HG02588 (cell line): ENCODE results near the gene TIMM17B.
A peak's percentile ranks its signal among the peaks of the same experiment; 100 is the strongest.

ENCODE experiments used
- ATAC-seq: cut with Tn5 transposase; IDR thresholded peaks from one replicate; pipeline ENCODE4 v1.9.1; 2021; ENCODE audit warnings: mild to moderate bottlenecking, moderate library complexity; ENCODE audit not compliant: unreplicated experiment

Gene TIMM17B

DNA sequence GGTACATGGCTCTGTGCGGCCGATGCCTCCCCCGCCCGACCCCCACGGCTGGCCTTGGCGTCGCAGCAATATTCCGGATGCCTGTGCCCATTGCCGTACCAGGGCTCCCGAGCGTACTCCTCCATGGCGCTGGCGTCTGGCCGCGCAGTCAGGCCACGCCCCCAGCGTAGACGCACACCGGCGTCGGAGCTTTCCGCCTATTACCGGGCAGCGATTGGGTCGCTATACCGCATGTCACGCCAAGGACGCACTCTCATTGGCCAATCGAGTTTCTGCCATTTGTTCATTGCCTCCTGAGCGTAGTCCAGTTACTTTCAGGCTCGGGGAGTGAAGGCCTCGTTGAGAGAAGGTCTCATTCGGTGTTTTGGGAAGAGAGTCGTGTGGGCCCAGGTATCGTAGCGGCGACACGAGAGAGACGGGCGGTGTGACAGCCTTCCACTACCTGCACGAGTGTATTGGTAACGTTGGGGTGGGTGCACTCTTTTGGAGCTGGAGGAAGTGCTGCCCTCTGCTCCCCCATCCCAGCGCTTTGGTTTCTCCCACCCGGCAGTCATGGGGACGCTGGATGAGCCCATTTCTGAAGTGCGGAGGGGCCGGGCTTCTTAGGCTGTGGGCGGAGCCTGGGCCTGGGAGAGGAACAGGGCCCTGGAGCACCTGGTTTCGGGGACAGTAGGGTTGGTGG, at the start of gene TIMM17B, which contains the start of gene PQBP1:
Gene TIMM17B (minus strand): TSS at position 144 of the 682 bp plus-strand sequence. CDS start 19 bp downstream, at position 125.
Gene PQBP1 (plus strand): TSS at position 306 of the 682 bp plus-strand sequence. CDS start 580 bp downstream, outside the sequence.
- ATAC-seq: peak; percentile 93

DNA sequence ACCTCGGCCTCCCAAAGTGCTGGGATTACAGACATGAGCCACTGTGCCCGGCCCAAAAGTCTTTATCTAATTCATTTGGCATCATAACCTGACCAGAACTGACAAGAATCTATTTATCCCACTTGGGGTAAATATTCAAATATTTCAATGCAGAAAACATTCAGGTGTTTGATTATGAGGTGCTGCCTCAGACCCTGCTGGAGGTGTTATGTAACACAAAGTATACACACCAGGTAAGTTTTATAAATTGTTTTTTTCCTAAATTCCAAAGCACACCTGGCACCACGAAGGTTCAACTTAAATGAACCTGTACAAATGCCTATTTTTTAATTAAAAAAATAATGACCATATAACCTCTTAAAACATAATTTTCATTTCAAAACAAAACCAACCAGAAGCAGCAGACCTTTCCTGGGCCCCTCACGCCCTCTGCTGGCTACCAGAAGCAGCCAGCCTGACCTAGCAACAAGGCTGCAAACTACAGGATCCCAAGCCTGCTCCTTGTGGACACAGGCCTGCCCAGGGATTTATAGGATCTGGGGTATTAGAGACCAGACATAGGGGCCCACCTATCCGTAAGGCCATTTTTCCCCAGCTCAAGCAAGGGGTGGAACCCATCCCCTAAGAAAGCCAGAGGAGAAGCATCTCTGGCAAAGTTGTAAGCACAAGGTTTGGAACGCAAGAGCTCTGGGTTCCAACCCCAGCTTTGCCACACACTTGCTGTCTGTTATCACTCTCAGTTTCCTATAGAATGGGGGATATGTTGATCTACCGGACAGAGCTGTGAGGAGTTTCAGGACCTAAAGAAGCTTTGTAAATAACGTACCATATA, 48.2 kb upstream of the TIMM17B start:
- no peak for ATAC-seq

DNA sequence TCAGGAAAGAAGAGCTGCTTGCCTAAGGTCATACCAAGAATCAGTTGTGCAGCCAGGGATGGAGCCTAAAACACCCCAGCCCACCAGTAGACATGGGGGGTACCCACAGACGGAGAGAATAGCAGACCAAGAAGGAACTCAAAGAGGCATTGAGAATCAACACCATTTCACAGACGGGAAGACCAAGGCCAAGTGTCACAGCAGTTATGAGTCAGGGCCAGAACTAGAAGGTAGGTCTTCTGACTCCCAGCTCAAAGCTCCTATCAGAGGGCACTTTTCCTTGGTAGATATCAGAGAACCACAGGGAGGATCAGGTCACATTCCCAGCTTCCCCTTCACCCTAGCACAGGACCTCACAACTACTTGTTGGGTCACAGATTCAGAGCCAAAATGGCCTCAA, 45.3 kb upstream of the TIMM17B start:
- ATAC-seq: no peak

DNA sequence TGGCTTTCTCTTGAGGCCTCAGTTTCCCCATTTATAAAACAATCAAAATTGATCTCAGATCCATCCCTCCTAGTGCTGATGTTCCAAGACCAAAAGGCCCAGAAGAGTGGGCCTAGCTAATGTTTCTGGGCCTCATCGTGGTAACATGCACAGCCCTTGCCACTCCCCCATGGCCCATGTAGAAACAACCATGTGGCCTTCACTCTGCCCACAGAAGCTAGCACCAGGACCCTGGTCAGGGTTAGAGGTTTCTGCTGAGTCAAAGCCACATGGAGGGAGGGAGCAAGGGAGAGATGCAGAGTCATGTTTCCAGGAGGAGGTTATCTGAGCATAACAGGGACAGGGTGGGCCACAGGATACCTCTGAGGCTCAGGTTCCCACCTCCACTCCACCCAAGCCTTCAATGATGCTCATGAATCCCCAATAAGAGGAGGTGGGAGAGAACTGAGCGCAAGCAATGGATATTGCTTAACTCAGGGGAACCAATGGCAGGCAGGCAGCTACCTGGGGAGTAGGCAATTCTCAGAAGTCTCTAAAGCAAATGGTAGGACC, 42.9 kb upstream of the TIMM17B start:
- no peak for ATAC-seq

DNA sequence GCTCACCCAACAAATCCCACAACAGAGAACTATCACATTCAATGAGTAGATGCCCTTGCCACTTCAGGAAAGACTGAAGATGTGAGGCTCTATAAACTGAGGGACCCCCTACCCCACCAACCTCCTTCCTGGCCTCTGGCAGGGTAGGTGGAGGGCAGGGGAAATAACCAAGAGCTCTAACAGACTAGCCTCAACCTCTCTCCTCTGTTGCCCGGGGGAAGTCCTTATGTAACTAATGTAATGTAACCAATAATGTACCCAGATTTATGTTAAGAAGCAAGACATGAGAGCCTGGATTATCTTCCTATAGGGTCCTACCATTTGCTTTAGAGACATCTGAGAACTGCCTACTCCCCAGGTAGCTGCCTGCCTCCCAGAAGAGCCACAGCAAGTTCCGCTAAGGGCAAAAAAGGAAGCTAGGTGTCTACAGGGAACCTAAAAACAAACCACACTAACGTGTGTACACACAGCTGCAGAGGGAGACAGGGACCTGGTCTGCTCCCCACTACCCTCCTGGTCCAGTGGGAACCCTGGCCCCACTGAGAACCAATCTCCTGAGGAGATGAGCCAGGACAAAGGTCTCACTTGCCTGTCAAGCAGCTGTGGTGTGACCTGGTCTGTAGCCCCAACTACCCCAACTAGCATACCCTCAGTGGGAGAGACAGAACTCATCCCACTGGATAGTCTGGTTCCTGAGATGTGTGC, 42.1 kb upstream of the TIMM17B start:
- no peak for ATAC-seq

DNA sequence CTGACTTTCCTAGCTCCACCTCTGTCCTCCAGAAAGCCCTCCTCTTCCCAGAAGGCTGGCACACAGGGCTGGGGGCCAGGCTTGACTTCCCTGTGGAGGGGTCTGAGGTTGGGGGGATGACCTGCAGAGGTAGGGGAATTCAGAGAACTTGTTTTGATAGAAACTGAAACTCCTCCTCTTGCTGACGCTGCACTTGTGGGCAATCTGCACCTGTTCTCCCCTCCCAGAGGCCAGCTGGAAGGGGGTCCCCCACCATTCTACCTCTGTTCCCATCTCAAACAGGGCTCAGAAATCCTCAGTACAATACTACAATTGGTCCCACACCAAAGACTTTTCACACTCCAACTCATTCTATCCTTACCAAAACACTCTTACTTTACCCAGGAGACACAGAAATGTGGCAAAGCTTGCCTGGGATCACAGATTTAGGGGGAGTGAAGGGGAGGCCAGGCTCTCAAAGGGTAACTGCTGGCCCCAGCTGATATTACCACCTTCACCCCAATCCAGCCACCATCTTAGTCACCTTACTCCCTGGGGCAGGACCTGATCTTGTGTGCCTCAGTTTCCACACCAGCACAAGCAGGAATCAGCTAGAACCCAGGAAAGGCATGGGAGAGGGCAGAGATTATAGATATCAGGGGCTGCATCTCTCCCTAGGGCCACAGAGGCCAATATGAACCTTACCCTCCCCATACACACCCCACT, 41.3 kb upstream of the TIMM17B start:
- peak; percentile 44 for ATAC-seq

DNA sequence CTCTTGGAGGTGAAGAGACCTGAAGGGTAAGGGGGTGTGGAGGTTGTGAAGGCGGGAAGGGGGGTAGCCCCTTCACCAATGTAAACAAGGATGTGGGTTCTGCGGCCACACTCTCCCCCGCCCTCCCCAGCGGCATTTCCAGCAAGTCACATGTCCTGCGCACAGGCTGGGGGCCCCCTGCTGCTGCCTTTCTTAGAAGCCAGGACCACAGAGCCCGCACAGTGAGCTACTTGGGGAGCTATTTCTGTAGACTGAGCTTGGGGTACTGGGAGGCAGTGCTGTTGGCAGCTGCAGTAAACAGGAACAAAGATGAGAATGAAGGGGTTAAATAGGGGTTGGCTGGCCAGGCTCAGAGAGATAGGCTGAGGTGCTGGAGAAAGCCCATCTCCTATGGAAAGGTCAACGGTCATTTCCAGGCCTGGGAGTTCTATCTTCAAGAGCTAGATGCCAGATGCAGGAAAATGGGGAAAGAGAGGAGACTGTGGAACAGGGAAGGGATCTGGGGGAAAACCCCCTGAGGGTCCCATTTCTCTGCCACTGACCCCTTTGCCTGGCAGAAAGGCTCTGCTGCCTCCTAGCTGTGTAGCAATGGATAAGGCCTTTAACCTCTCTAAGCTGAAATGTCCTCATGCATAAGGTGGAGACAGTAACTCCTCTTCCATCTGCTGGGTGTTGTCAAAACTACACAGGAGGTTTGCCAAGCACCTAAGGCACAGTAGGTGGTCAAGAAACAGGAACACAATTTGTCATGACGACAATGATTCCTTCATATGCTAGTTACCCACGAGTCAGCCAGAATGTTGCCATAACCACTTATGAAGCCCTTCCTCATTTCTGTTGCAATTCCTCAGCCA, 39.7 kb upstream of the TIMM17B start:
- ATAC-seq: peak; percentile 63

DNA sequence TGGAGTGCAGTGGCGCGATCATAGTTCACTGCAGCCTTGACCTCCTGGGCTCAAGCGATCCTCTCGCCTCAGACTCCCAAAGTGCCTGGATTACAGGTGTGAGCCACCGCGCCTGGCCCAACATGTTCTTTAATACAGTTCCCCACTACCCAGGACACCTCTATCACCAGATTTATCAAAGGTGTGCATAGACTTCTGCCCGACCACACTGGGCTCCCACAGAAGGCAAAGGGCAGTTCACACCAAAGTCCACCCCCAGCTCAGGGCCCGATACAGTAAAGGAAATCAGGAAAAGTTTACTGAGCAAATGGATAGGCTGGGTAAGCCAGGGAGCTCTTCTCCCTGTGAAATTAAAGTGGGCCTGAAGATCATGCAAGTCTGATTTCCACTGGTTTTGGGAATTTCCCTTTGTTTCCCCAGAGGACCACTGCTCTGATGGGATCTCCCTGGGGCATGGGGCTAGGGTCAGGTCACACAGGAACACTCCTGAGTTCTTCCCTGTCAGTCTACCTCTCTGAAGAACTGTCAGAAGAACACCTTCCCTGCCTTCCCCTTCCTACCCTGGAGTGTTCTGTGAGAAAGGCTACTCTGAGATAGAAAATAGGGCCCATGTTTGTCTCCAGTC, 39.0 kb upstream of the TIMM17B start:
- no peak for ATAC-seq

DNA sequence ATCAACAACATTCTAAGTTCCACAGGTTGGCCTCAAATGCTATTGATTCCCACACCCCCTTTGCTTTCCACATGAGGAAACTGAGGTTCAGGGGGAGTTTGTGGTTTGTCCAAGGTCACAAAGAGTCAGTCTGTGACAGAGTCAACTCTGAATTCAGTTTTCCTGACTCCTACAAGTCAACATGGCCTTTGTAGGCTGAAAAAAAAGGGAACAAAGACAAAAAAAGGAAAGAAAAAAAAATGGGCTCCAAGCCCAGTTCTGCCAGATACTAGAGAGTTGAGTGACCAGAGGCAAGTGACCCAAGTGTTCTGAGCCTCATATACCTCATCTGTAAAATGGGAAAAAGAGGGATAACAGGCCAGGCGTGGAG, 37.7 kb upstream of the TIMM17B start:
- ATAC-seq: no peak

DNA sequence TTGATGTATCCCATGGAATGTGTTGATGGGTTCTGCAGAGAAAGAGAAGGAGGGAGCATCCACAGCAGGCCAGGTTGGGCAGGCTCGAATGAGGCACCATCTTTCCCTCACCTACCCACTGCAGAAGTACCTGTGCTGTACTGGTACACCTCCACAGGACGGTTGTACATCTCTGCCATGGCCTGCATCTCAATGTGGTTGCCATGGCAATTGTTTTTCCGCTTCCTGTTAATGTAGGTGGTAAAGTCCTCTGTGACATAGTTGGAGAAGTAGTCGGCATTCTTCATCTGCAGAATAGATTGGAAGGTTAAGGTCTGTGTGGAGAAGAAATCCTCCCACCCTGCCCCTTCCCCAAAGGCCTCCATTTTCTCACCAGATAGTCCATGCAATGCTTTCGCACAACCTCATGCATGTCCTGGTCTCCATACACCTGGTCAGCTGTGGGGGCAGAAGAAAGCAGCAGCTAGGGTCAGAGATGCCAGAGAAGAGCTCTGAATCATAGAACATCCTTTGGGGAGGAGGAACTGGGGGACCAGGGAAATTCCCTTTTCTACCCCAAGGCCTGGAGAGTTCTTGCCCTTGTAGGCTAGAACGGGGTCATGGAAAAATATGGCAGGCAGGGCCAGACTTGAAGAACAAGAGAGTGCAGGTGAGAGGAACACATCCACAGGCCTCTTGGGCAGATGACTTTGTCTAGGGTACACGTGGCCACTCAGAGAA, 37.2 kb upstream of the TIMM17B start:
- no peak for ATAC-seq

DNA sequence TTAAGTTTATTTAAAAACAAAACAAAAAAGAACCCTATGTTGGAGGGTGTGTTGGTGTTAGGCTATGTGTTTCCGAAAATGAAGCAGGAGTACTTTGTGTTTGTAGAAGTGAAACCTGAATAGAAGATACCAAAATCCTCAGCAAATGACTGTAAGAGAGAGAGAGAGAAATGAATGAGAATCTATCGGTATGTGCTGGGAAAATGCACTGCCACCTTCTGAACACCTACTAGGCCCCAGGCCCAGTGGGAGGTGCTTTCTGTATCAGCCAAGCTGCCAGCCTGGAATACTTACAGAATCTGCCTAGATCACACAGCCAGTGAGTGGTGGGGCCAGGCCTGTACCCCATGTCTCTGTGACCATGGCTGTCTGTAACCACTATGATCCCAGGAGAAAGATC, 36.2 kb upstream of the TIMM17B start:
- ATAC-seq: no peak

DNA sequence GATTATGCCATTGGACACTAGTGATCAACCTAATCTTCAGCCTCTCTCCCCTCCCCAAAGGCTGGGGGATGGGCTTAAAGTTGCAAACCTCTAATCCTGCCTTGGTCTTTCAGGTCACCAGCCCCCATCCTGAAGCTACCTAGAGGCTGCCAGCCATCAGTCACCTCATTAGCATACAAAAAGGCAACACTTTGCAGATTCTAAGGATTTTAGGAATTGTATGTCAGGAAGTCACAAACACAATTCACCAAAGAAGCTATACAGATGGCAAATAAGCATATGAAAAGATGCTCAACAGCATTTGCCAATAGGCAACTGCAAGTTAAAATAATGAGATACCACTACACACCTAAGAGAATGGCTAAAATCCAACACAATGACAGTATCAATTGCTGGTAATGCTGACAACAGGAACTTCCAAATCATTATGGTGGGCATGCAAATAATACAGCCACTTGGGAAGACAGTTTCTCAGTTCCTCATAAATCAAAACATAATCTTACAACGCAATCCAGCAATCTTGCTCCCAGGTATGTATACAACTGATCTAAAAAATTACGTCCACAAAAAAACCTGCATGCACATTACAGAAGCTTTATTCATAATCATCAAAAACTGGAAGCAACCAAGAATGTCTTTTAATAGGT, 30.3 kb upstream of the TIMM17B start:
- ATAC-seq: no peak

DNA sequence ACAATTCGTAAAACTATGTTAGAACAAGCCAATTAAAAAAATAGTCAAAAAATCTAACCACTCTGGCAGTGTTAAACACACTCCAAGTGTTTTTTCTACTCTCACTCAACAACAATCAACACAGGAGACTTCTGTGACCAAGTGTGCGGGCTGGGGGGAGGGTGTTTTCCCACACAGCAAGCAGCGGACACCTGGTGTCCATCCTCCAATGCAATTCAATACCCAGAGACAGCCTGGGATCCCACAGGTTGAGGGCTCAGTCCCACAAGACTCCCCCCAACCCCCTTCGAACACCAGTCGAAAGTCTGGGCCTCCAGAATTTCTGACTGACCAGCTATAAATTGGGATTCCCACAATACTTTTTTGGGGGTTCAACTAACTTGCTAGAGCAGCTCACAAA, 29.6 kb upstream of the TIMM17B start:
- no peak for ATAC-seq

DNA sequence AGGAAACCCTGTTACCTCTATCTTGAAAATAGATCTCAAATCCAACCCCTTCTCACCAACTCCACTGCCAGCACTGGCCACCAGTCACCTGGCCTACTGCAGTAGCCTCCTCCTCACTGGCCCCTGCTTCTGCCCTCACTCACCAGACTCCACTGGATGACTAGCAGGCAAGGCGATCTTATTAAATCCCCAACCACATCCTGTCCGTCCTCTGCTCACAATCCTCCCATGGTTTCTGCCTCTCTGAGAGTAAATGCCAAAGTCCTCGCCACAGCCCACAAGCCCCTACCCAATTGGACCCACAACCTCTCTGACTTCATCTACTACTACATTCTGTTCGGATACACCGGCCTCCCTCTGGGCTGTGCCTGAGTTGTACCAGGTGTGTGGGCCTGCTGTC, 26.7 kb upstream of the TIMM17B start:
- ATAC-seq: no peak

DNA sequence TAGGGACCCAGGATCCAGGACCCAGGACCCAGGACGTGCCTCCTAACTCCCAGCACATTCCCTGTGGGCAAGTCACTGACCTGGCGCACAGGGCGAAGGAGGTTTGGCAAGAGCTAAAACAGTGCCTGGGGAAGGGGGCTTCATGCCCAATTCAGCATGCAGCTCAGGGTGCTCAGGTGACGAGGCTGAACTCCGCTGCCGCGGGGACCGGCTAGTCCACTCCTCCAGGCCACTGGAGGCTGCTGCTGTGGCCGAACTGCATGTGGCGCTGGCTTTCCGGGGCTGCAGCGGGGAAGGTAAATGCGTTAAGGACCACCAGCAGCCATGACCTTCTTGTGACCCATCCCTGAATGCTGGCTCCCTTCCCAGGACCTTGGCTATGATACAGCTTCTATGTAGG, 26.2 kb upstream of the TIMM17B start:
- no peak for ATAC-seq

DNA sequence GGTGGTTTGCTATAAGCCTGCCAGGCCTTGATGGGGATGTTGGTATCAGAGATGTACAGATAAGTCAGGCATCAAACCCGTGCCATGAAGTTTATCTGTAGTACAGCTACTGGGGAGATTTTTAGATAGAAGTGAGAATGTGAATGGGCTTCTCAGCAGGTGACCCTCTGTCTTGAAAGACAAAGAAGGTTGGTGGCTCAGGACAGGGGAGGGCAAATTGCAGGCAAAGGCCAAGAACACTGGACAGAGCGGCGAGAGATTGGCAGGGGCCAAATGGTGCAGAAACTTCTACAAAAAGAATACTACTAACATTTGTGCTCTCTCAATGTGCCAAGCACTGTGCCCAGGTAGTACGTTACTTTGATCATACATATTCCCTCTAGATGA, 23.1 kb upstream of the TIMM17B start:
- ATAC-seq: no peak

DNA sequence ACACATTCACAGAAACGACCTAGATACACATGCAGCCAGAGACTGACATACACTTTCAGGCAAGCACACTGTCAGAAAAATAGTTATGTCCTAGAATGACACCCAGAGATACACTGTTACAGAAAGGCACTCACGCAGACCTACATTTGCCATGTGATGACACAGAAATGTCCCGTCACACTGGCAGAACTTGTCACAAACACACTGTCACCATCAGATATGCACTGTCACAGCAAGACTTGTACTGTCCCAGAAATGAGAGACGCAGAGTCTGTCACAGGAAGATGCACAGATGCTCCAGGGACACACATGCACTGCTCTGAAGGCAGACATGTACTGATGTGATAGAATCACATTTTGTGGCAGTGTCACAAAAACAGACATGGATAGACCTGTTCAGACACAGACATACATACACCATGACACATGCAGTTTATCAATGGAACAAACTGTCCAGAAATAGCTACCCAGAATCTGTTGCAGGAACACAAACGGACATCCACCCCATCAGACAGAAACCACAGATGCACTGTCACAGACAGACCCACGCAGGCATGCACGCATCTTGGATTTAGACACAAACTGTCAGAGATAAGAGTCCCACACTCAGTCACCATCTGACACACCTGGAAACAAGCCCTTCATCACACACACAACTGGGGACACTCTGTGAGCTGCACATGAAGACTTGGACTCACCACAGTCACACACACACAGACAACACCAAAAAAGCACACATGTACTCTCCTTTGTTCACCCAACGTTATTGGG, 22.6 kb upstream of the TIMM17B start:
- no peak for ATAC-seq
